Measurements from ENCODE around the gene SLC2A13.
"Not testable (repeated sequence)": the region's sequence is repeated elsewhere in the genome, so short reads cannot be mapped to it uniquely, and the experiment has no call there.

Gene SLC2A13

GRCh38 chr12:40104461-40105264 is 1.2 kb downstream of the SLC2A13 start:
- DNase-seq, result no peak

- DNase-seq, result no peak
Measured at GRCh38 chr12:40103043-40103442, 2.8 kb downstream of the SLC2A13 start.

DNA sequence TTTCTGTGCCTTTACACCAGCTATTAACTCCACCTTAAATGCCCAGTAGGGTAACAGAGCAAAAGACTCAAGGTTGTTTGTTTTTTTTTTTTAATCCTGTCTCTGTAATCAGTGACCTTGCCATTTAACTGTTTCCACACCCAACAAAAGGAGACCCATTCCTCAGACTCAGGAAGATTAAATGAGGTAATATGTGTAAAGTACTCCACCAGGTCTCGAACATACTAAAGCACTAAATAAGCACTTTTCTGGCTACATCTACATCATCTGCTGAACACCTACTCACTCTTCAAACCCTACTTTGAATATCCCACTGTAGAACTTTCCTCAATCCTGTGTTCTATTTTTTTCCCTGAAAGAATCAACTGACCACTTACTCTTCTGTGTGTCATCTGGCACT is 4.1 kb downstream of the SLC2A13 start:
- no peak for DNase-seq

- no peak for DNase-seq
Measured at GRCh38 chr12:40099423-40099853, 6.4 kb downstream of the SLC2A13 start.

GRCh38 chr12:40098406-40099145 is 7.3 kb downstream of the SLC2A13 start:
- no peak for DNase-seq

GRCh38 chr12:40093512-40093911 is 12.4 kb downstream of the SLC2A13 start:
- DNase-seq, result no peak

DNA sequence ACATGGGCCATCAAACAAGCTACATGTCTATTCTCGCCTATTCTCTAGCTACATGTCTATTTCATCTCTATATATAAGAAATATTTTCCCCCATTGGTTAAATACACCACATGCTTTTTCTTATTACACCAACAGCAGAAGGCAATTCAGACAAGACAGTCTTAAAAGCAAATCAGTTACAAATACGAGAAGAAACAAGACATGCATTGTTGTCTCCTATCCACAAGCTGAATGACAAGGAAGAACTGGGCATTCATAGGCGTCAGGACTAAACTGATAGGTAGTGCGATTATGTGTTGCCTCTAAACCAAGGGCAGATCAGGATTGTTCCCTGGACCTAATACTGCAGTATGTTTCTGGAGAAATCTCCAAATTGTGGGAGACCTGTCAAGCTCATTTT is 19.4 kb downstream of the SLC2A13 start:
- DNase-seq, result no peak

DNA sequence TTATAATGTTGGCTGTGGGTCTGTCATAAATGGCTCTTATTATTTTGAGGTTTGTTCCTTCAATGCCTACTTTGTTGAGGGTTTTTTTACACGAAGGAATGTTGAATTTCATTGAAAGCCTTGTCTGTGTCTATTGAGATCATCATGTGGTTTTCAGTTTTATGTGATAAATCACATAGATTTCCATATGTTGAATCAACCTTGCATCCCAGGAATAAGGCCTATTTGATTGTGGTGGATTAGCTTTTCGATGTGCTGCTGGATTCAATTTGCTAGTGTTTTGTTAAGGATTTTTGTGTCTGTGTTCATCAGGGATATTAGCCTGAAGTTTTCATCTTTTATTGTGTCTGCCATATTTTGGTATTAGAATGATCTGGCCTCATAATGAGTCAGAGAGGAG is 27.6 kb downstream of the SLC2A13 start:
- DNase-seq, result no peak

DNA sequence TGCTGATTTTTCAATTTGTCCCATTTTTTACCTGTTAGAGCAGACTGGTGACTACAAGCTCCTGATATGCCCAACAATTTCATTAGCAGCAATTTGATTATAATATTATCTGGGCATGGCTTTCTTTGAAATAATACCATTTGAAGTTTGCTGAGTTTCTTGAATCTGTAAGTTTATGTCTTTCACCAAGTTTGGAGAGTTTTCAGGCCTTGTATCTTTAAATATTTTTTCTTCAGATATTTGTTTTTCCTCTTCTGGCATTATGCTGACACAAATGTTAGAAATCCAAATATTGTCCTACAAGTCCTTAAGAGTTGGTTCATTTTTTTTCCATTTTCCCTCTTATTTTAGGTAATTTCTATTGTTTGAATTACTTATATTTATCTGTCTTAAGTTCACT is 30.4 kb downstream of the SLC2A13 start:
- no peak for DNase-seq

- no peak for DNase-seq
Measured at GRCh38 chr12:40068416-40068815, 37.5 kb downstream of the SLC2A13 start.

DNA sequence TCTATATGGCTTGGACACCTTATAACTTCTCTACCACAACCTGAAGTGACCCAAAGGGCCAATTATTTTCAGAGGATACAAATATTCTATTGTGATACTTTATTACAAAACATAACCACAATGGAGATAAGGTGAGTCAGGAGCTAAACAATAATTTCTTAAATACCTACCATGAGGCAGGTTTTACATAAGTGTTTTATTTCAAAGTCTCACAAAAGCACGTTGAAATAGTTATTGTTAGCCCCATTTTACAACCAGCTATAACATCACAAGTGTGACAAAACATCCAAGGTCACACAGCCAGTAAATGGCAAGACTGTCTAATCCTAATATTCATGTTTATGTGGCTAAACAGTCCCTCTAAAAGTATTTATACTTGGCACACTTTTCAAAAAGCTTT is 40.2 kb downstream of the SLC2A13 start:
- no peak for DNase-seq

DNA sequence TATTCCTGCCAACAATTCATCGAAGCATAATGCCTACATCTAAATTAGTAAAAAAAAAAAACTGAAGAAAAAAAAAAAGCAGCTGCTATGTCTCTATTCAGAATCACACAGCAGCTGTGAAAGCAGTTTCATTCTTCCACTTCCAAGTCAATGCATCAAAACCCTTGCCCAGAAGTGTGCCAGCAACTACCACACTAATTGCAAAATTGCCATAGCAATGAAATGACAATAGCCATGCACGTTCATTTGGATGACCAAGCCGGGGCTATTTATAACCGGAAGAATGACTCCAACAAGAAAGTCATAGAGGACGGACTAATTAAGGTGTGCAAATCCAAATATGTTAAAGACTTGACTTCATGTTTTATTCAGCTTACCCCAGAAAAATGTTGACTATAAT is 42.5 kb downstream of the SLC2A13 start:
- peak; percentile 21 for DNase-seq

DNA sequence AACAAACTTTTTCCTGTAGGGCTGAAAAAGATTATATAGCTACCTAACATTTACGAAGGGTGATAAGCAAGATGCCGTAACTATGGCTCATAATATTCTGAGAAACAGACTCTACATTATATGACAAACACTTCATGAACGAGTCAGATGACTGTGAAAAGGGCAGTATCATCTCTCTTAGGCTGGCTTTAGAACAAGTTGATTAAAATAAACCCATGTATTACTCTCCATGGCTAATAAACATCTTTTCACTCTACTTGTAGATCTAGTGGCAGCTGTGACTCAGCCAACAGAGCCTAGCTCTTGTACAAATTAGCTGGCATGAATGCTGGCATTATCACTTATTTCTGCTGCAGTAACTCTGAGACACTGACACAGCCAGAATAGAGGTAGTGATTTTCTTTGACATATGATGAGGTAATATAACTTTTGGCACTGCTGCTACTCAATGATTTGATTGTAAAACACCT is 47.1 kb downstream of the SLC2A13 start:
- no peak for DNase-seq

- DNase-seq, result no peak
Measured at GRCh38 chr12:40056373-40056772, 49.5 kb downstream of the SLC2A13 start.

DNA sequence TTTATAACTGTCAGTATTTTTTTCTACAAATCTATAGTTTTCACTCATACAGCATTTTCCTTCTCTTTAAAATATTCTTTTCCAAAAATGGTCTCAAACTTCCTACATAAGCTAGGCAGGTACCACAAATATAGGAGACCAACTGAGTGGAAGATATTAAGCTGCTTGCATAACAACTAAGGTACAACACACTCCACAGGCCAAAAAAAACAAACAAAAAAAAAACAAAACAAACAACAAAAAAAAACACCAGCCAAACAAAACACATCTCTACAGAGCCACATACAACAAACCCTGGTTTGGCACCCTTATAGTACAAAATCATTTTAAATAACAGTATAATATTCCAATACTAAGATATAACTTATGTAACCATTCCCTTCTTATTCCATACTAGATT is 50.1 kb downstream of the SLC2A13 start:
- DNase-seq, result no peak

- DNase-seq, result no peak
Measured at GRCh38 chr12:40055228-40055579, 50.7 kb downstream of the SLC2A13 start.

DNA sequence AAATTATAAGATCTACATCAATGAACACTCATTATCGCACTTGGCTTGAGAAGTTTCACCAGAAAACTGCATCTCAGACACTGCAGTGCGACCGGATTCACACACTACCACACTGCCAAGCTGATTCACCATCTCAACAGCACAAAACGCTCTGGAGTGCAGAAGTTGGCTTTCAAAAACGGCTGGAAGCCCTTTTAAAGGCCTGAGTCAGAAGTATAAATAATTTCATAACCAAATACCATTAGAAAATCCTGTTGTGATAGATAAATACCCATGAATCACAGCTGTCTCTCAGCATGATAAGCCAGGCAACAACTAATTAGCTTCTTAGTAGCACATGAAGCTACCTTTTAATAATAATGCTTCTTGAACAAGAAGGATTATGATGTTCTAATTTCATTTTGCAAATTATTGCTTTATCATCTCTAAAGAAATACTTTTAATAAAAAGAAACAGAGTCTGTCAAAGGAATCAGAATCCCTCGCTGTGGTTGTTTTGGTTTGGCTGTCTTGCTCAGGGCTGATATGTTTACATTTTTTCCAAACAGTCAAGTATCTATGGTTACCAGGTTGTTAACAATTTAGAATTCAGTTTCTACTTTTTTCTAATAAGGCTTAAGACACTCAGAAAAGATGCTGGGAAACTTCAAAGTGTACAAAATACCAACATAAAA is 51.2 kb downstream of the SLC2A13 start:
- no peak for DNase-seq

GRCh38 chr12:40049268-40049667 is 56.6 kb downstream of the SLC2A13 start:
- DNase-seq, result no peak

DNA sequence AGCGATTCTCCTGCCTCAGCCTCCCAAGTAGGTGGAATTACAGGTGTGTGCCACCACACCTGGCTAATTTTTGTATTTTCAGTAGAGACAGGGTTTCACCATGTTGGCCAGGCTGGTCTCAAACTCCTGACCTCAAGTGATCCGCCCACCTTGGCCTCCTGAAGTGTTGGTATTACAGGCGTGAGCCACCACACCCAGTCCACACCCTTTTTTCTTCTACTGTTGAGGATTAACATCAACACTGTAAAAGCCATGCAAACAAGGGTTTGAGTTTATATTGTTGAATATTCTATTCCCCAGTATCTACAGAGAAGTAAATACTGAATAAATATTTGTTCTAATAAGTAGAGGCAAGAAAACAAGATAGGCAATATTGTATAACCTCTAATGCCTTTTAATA is 58.9 kb downstream of the SLC2A13 start:
- DNase-seq, result not testable (repeated sequence)

GRCh38 chr12:40045656-40046055 is 60.2 kb downstream of the SLC2A13 start:
- no peak for DNase-seq

DNA sequence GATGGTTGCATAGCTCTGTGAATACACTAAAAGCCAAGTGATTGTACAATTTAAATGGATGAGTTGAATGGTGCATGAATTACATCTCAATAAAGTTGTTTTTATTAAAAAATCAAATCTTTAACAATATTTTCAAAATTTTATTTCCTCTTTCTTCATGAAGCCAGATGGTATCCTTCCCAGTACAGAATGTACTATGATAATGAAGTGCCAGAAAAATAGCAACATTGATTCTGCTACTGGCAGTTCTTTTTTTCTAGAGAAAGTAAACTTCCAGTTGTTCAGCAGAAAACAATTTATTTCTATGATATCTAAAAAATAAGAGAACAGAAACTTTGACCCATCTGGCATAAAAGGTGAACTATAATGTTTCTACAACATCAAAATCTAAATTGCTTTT is 61.5 kb downstream of the SLC2A13 start:
- DNase-seq, result no peak

- DNase-seq, result no peak
Measured at GRCh38 chr12:40039598-40039997, 66.3 kb downstream of the SLC2A13 start.

- DNase-seq, result no peak
Measured at GRCh38 chr12:40038619-40039018, 67.3 kb downstream of the SLC2A13 start.

GRCh38 chr12:40034712-40035111 is 71.2 kb downstream of the SLC2A13 start:
- DNase-seq, result no peak

Data from right hindlimb (tissue), 1 donor.